Heart left ventricle (tissue), 13 donors: ENCODE data around the gene TFIP11.

Experiments
- CTCF ChIP-seq, 12 donors: fragments of 200-600 bp; sonication (generic) in 4 of 12; IDR thresholded peaks; one replicate each; pipeline versions ENCODE4 v1.5.0 to v1.8.0; 2018 to 2022; ENCODE audit warnings: antibody characterized with exemption in 12 of 12, mild to moderate bottlenecking in 5 of 12
- POLR2A ChIP-seq, 2 donors: fragments of 450-650 bp; IDR thresholded peaks; one replicate each; pipeline ENCODE4 v1.6.1; 2017; ENCODE audit warnings: antibody characterized with exemption in 2 of 2, mild to moderate bottlenecking in 2 of 2, moderate library complexity in 2 of 2
- donor health status: ischemic (EF 13 %, LVEDD 7.1; RV severe dilation, severe dysfunction).
- donor health status: DM: no; HTN: yes; CAD: no.
- donor health status: DM: no; HTN: no; CAD: no.
- donor health status: ischemic (EF 25% LVEDD 6.9; RV normal size, moderate dysfunction).
- donor health status: ischemic (EF 25% LVEDD 5.7; RV mildly dilated, moderate dysfunction).
- donor health status: ischemic (EF 35%, LVEDD 5.7; RV mildly dilated, moderate dysfunction).
- donor health status: nonischemic (EF 11% LVEDD 7.7; RV severe dilation, severe dysfunction).
- donor health status: DM: yes; HTN: yes; CAD: no.
- donor health status: PGD.
- donor health status: ischemic (EF 29% LVEDD 5.4; RV normal size, mild dysfunction).
- donor health status: nonischemic (EF 23%, LVEDD 6.1; RV moderate dilation, normal function).

GRCh38 chr22:26474682-26475081 lies 37.6 kb downstream of the TFIP11 start:
- TF ChIP-seq CTCF (IDR thresholded peaks at IDR 0.05): no peak
- no peak for TF ChIP-seq POLR2A (IDR thresholded peaks at IDR 0.05)
